Measurements from ENCODE around the gene FHOD3.
A peak's percentile ranks its signal among the peaks of the same experiment; 100 is the strongest.
"Not testable (repeated sequence)": the region's sequence is repeated elsewhere in the genome, so short reads cannot be mapped to it uniquely, and the experiment has no call there.

FHOD3 gene

DNA sequence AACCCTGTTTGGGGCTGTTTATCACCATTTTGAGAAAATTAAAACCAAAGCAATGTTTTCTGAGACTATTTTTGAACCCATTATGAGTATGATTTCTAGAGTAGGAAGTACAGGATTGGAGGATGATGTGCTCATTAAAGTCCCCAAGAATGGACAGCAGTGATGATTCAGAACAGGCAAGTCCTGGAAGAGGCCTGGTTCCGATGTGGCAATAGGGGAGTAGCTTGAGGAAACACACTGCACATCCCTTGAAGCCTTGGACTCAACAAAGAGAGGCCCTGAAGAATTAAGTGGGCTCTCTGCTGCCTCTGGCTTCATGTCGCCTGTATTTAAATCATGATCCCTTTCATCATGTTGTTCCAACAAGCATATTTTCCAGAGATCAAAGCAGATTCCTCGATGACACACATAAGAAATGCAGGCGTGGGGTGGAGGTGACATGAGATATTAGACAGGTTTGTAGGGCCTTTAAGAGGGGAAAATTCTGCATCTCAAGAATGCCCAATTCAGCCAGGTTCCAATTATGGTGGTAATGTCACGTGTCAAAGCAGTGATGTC is 242.2 kb downstream of the FHOD3 start:
- TF ChIP-seq, protein P1, sequence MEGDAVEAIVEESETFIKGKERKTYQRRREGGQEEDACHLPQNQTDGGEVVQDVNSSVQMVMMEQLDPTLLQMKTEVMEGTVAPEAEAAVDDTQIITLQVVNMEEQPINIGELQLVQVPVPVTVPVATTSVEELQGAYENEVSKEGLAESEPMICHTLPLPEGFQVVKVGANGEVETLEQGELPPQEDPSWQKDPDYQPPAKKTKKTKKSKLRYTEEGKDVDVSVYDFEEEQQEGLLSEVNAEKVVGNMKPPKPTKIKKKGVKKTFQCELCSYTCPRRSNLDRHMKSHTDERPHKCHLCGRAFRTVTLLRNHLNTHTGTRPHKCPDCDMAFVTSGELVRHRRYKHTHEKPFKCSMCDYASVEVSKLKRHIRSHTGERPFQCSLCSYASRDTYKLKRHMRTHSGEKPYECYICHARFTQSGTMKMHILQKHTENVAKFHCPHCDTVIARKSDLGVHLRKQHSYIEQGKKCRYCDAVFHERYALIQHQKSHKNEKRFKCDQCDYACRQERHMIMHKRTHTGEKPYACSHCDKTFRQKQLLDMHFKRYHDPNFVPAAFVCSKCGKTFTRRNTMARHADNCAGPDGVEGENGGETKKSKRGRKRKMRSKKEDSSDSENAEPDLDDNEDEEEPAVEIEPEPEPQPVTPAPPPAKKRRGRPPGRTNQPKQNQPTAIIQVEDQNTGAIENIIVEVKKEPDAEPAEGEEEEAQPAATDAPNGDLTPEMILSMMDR (conservative IDR thresholded peaks at IDR 0.05; ENCODE audit: low read length) = no peak
- peak; percentile 58 for DNase-seq (ENCODE audit: low read depth)
- no peak overlapping the region for H3K4me3 ChIP-seq (ENCODE audit: low read length)

DNA sequence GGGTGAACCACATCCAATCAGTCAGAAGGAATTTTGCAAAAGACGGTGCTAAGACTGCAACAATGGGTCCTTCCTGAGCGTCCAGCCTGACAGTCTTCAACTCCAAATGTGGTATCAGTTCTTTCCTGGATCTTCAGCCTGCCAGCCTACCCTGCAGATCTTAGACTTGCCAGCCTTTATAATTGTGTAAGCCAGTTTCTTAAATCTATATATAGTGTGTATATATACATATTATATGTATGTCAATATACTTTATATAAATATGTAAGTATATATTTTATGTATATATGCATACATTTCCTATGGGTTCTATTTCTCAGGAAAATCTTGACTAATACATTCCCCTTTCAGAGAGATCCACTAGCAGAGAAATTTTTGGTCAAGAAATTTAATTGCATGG is 245.5 kb downstream of the FHOD3 start:
- no peak overlapping the region for H3K4me3 ChIP-seq (ENCODE audit: low read length)
- TF ChIP-seq, protein P1 (conservative IDR thresholded peaks at IDR 0.05; ENCODE audit: low read length) = no peak
- no peak for DNase-seq (ENCODE audit: low read depth)

DNA sequence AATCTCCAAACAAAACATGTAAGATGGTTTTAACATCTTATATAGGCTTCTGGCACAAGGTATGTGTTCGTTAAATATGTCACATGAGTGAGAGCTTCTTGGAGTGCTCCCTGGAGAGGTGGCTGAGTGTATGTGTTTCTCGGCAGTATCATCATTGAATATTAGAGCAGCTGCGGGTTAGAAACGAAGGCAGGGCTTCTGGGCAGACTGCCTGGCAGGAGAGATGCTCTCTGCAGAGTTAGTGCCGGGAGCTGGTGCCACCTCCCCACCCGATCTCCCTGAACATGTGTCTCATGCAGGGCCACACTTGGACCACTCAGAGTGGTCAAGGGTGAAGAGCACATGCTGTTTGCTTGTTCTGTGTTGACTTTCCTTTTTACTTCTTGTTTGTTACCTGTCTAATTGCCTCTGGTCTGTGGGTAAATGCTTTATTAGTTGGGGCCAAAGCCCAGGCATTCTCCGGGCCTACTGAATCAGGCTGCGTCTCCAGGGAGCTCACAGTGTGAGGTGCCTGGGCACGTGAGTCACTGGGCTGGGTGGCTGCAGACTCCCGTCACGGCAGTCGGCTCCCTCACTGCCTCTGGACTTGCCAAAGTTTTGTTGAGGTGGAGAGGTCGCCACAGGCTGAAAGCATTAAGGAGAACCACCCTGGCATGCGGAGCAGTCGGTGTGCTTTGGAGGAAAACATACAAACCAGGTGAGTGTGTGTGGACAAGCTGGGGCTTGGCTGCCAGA is 246.6 kb downstream of the FHOD3 start:
- DNase-seq (ENCODE audit: low read depth) = peak; percentile 13
- TF ChIP-seq, protein P1 (conservative IDR thresholded peaks at IDR 0.05; ENCODE audit: low read length) = no peak
- no peak overlapping the region for H3K4me3 ChIP-seq (ENCODE audit: low read length)

DNA sequence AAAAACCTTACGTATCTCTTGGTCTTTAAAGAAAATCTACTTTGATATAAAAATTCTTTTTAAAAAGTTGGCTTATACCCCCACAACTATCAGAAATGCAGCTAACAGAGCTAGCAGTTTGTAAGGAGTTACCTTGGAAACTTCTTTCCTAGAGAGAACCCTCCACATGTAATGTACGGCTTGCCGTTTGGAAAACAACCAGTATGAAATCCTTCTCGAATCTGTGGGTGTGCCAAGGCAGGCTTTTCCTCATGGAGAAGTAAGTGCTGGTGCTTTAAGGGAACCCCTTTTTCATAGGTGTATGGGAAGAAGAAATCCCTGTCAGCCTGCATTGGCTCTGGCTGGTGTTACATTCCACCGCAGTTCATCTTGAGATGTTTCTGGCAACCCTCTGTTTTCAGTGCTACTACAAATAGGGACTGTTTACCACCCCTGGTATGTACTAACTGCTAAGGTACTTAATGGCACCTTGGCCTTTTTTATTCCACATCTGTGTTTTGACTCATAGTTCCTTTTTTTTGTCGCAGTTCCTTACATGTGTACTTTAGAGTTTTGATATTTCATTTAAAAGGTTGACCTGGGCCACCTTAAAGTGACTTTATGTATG is 248.4 kb downstream of the FHOD3 start:
- TF ChIP-seq, protein P1 (conservative IDR thresholded peaks at IDR 0.05; ENCODE audit: low read length) = no peak
- no peak for DNase-seq (ENCODE audit: low read depth)
- H3K4me3 ChIP-seq (ENCODE audit: low read length) = no peak overlapping the region

DNA sequence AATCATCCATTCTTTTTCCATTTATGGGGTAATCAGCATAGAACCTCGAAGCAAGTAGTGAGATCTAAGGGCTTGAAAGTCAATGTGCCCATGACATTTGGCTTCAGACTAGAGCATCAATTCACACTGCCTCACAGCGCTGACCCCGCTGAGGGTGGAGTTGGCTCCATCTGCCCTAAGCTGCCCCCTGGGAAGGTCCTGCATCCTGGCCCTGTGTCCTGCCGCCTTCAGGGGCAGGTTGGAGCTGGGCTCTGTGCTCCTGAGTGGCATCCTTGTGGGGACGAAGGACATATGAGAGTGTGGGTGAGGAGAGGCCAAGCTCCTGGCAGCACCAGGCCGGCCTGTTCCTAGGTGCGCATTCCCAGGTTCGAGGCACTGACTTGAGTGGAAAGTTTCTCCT is 249.4 kb downstream of the FHOD3 start:
- TF ChIP-seq, protein P1 (conservative IDR thresholded peaks at IDR 0.05; ENCODE audit: low read length) = no peak
- H3K4me3 ChIP-seq (ENCODE audit: low read length) = no peak overlapping the region
- DNase-seq (ENCODE audit: low read depth) = no peak

DNA sequence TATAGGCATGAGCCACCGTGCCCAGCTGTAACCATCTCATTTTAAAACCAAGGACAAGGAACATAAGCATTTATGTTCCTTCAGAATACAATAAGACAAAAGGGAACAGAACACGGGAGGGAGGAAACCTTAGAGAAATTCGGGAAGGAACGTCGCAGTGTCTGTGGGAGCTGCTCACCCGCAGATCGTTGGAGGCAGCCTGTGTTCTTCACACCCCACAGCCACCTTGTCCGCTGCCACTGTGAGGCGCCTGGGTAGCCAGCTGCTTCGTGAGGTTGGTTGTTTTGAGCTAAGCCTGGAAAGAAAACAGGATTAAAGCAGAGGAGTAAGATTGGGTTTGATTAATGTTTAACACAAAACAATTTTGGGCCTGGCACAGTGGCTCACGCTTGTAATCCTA is 250.0 kb downstream of the FHOD3 start:
- TF ChIP-seq, protein P1 (conservative IDR thresholded peaks at IDR 0.05; ENCODE audit: low read length) = no peak
- DNase-seq (ENCODE audit: low read depth) = no peak

DNA sequence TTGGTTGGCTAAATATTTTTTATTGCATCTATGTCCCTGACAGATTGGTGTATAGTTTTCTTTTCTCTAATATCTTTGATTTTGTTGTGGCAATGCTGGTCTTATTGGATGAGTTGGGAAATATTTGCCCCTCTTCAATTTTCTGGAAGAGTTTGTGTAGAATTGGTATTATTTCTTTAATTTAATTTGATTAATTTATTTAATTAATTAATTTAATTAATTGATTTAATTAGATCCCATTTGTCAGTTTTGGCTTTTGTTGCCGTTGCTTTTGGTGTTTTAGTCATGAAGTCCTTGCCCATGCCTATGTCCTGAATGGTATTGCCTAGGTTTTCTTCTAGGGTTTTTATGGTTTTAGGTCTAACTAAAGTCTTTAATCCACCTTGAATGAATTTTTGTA is 253.8 kb downstream of the FHOD3 start:
- not testable (repeated sequence) for H3K4me3 ChIP-seq (ENCODE audit: low read length); DNase-seq (ENCODE audit: low read depth)

More for the DNA sequence above, 250.0 kb downstream of the FHOD3 start:
- no peak overlapping the region for H3K4me3 ChIP-seq (ENCODE audit: low read length)
